Cardiac fibroblast (primary cell): ENCODE measurements around the gene CPTP.

Experiments used
- DNase-seq, 2 donors: peaks; one replicate each; pipeline versions ENCODE4 v3.0.0 to v3.0.0-alpha.2; 2010; ENCODE audit warnings: low read depth in 2 of 2
- H3K4me3 ChIP-seq, 2 donors: replicated peaks in 1 of 2; 1 replicate in 1 of 2; 2 replicates in 1 of 2; pipeline ENCODE4 v1.5.1; 2011; ENCODE audit warnings: low read depth in 2 of 2, low read length in 2 of 2, mild to moderate bottlenecking in 2 of 2, moderate library complexity in 1 of 2
- TF ChIP-seq, protein P1 (sequence below): IDR thresholded peaks from one replicate; pipeline ENCODE4 v1.5.1; 2011; ENCODE audit warnings: low read depth, mild to moderate bottlenecking, low read length, inconsistent platforms

Gene CPTP

GRCh38 chr1:1337793-1338147, 13.2 kb downstream of the CPTP start:
- TF ChIP-seq, protein P1, sequence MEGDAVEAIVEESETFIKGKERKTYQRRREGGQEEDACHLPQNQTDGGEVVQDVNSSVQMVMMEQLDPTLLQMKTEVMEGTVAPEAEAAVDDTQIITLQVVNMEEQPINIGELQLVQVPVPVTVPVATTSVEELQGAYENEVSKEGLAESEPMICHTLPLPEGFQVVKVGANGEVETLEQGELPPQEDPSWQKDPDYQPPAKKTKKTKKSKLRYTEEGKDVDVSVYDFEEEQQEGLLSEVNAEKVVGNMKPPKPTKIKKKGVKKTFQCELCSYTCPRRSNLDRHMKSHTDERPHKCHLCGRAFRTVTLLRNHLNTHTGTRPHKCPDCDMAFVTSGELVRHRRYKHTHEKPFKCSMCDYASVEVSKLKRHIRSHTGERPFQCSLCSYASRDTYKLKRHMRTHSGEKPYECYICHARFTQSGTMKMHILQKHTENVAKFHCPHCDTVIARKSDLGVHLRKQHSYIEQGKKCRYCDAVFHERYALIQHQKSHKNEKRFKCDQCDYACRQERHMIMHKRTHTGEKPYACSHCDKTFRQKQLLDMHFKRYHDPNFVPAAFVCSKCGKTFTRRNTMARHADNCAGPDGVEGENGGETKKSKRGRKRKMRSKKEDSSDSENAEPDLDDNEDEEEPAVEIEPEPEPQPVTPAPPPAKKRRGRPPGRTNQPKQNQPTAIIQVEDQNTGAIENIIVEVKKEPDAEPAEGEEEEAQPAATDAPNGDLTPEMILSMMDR: no peak
- DNase-seq: no peak

GRCh38 chr1:1338278-1338677, 13.7 kb downstream of the CPTP start:
- TF ChIP-seq, protein P1: no peak

More at GRCh38 chr1:1337793-1338147, 13.2 kb downstream of the CPTP start:
- H3K4me3 ChIP-seq: no peak overlapping the region

DNA sequence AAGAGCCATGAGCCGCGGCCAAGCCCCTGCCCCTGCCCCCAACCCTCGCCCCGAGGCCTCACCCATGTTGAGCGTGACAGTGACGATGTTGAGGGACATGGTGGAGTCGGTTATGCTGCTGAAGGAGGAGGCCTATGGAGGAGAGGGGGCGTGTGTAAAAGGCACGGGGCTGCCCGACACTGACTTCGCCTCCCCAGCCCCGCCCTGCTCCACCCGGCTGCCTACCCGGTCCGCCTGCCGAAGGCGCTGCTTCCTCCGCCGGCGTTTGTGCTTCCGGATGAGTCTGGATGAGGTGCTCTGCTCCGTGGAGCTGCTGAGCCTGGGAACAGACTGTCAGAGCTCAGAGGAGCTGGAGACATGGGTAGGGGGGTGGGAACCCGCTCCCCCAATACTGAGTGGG, 15.6 kb downstream of the CPTP start:
- TF ChIP-seq, protein P1: no peak
- no peak for DNase-seq

More at GRCh38 chr1:1338278-1338677, 13.7 kb downstream of the CPTP start:
- no peak overlapping the region for H3K4me3 ChIP-seq
- no peak for DNase-seq

GRCh38 chr1:1340791-1341548, 16.4 kb downstream of the CPTP start:
- TF ChIP-seq, protein P1: no peak
- no peak overlapping the region for H3K4me3 ChIP-seq

More for the DNA sequence above, 15.6 kb downstream of the CPTP start:
- no peak overlapping the region for H3K4me3 ChIP-seq

DNA sequence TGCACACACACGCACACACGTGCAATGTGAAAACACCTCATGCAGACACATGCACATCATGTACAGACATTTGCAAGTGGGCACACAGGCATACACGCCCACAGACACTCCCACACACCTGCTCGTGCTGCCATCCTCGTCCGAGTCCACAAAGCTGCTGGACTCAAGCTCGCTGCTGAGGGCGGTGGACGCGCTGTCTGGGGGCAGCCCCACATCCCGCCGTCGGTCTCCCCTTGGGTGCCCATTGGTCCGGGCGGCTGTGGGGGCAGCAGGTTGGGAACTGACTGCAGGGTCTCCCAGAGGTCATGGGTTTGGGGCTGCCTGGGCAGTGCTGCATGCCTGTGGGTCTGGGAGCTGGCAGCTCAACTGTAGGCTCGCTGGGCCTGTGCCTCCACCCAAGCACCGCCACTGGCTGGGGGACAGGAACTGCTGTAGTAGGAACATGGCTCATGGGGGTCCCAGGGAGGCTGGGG, 17.0 kb downstream of the CPTP start:
- DNase-seq: no peak
- H3K4me3 ChIP-seq: no peak overlapping the region
- TF ChIP-seq, protein P1: no peak

More at GRCh38 chr1:1340791-1341548, 16.4 kb downstream of the CPTP start:
- no peak for DNase-seq

- DNase-seq: no peak
- no peak overlapping the region for H3K4me3 ChIP-seq
- TF ChIP-seq, protein P1: no peak
Observed at GRCh38 chr1:1342061-1342562, 17.5 kb downstream of the CPTP start.
